GM06990 (cell line): ENCODE data around the gene NDUFAF5.
"Not testable (repeated sequence)": the region's sequence is repeated elsewhere in the genome, so short reads cannot be mapped to it uniquely, and the experiment has no call there.

Experiments used
- DNase-seq: peaks from one replicate; pipeline ENCODE4 v3.0.0-alpha.2; 2011; ENCODE audit not compliant: insufficient read length; ENCODE audit errors: extremely low read depth
- H3K27me3 ChIP-seq: replicated peaks from 2 replicates; pipeline ENCODE4 v1.6.0; 2011; ENCODE audit warnings: low read length; ENCODE audit not compliant: control insufficient read depth, insufficient read depth
- H3K36me3 ChIP-seq: 2 replicates; pipeline ENCODE4 v1.5.1; 2011; ENCODE audit warnings: low read length; ENCODE audit not compliant: control insufficient read depth, insufficient read depth
- H3K4me3 ChIP-seq: replicated peaks from 2 replicates; pipeline ENCODE4 v1.5.1; 2011; ENCODE audit warnings: low read depth, mild to moderate bottlenecking, control low read depth, low read length
- TF ChIP-seq, protein P1 (sequence below): IDR thresholded peaks from 2 replicates; pipeline ENCODE4 v1.5.1; 2011; ENCODE audit warnings: low read length, control low read depth, mild to moderate bottlenecking, inconsistent platforms; ENCODE audit not compliant: insufficient read depth, poor library complexity, severe bottlenecking

NDUFAF5 gene

GRCh38 chr20:13756551-13756950 is 28.3 kb upstream of the NDUFAF5 start:
- no peaks in the 10 kb centered on the region for H3K27me3 ChIP-seq
- TF ChIP-seq, protein P1, sequence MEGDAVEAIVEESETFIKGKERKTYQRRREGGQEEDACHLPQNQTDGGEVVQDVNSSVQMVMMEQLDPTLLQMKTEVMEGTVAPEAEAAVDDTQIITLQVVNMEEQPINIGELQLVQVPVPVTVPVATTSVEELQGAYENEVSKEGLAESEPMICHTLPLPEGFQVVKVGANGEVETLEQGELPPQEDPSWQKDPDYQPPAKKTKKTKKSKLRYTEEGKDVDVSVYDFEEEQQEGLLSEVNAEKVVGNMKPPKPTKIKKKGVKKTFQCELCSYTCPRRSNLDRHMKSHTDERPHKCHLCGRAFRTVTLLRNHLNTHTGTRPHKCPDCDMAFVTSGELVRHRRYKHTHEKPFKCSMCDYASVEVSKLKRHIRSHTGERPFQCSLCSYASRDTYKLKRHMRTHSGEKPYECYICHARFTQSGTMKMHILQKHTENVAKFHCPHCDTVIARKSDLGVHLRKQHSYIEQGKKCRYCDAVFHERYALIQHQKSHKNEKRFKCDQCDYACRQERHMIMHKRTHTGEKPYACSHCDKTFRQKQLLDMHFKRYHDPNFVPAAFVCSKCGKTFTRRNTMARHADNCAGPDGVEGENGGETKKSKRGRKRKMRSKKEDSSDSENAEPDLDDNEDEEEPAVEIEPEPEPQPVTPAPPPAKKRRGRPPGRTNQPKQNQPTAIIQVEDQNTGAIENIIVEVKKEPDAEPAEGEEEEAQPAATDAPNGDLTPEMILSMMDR = no peak
- DNase-seq = no peak
- no peaks in the 10 kb centered on the region; the same call in none of the 2 replicates for H3K36me3 ChIP-seq
- no peak overlapping the region for H3K4me3 ChIP-seq

GRCh38 chr20:13758884-13759283 is 25.9 kb upstream of the NDUFAF5 start:
- TF ChIP-seq, protein P1 = no peak
- Histone ChIP-seq H3K4me3 (no peak overlapping the region), H3K36me3 (no peaks in the 10 kb centered on the region; the same call in none of the 2 replicates), H3K27me3 (no peaks in the 10 kb centered on the region)
- no peak for DNase-seq

DNA sequence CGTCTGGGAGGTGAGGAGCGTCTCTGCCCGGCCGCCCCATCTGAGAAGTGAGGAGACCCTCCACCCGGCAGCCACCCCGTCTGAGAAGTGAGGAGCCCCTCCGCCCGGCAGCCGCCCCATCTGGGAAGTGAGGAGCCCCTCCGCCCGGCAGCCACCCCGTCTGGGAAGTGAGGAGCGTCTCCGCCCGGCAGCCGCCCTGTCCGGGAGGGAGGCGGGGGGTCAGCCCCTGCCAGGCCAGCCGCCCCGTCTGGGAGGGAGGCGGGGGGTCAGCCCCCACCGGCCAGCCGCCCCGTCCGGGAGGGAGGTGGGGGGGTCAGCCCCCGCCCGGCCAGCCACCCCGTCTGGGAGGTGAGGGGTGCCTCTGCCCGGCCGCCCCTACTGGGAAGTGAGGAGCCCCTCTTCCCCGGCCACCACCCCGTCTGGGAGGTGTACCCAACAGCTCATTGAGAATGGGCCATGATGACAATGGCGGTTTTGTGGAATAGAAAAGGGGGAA is 24.3 kb upstream of the NDUFAF5 start:
- not testable (repeated sequence) for DNase-seq, H3K27me3 ChIP-seq, H3K36me3 ChIP-seq, H3K4me3 ChIP-seq

- Histone ChIP-seq H3K36me3 (peaks cover 10% of the 10 kb centered on the region), H3K27me3 (no peaks in the 10 kb centered on the region), H3K4me3 (no peak overlapping the region)
- no peak for DNase-seq
- TF ChIP-seq, protein P1 = no peak
Measured at GRCh38 chr20:13765299-13765698, 19.5 kb upstream of the NDUFAF5 start.

GRCh38 chr20:13765868-13766416 is 18.9 kb upstream of the NDUFAF5 start:
- Histone ChIP-seq H3K27me3 (no peaks in the 10 kb centered on the region), H3K4me3 (no peak overlapping the region), H3K36me3 (peaks cover 10% of the 10 kb centered on the region)
- TF ChIP-seq, protein P1 = no peak
- no peak for DNase-seq

DNA sequence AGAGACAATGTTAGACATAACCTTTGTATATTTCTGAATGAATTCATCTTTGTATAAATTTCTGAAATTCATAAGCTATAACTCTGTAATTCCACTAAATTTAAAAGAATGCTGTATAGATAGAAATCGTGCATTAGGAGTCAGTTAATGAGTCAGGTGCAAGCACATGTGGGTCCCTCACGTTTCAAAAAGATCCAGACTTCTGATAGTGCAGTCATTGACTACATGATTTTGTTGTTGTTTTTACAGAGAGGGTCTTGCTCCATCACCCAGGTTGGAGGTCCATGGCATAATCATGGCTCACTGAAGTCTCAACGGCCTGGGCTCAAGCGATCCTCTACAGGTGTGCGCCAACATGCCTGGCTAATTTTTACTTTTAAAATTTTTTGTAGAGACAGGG is 14.7 kb upstream of the NDUFAF5 start:
- H3K27me3 ChIP-seq = no peaks in the 10 kb centered on the region
- peaks cover 8% of the 10 kb centered on the region for H3K36me3 ChIP-seq
- DNase-seq = no peak
- TF ChIP-seq, protein P1 = no peak
- no peak overlapping the region for H3K4me3 ChIP-seq
